Choroid plexus epithelial cell (primary cell): ENCODE results near the gene PCGF3.
A peak's percentile ranks its signal among the peaks of the same experiment; 100 is the strongest.

ENCODE experiments used
- DNase-seq: peaks from one replicate; pipeline ENCODE4 v3.0.0-alpha.2; 2010; ENCODE audit warnings: low read depth
- H3K4me3 ChIP-seq: 2 replicates; pipeline ENCODE4 v1.5.1; 2011; ENCODE audit warnings: low read depth, mild to moderate bottlenecking, control low read depth, low read length, moderate library complexity
- CTCF ChIP-seq: conservative IDR thresholded peaks from 2 replicates; pipeline ENCODE4 v1.5.1; 2011; ENCODE audit warnings: low read depth, mild to moderate bottlenecking, control low read depth, inconsistent platforms, low read length, moderate library complexity

Gene PCGF3

GRCh38 chr4:685679-686412 is 19.8 kb upstream of the PCGF3 start:
- no peak overlapping the region for H3K4me3 ChIP-seq
- no peak for DNase-seq
- TF ChIP-seq CTCF = no peak

GRCh38 chr4:686413-687040 is 19.1 kb upstream of the PCGF3 start:
- H3K4me3 ChIP-seq = no peak overlapping the region
- no peak for DNase-seq

GRCh38 chr4:687048-687970 is 18.3 kb upstream of the PCGF3 start:
- H3K4me3 ChIP-seq = peak overlapping the region; percentile 29
- TF ChIP-seq CTCF = no peak
- peak; percentile 92 for DNase-seq

More at GRCh38 chr4:686413-687040, 19.1 kb upstream of the PCGF3 start:
- no peak for TF ChIP-seq CTCF

GRCh38 chr4:687971-688853 is 17.4 kb upstream of the PCGF3 start:
- peak overlapping the region; percentile 56 for H3K4me3 ChIP-seq
- no peak for DNase-seq
- no peak for TF ChIP-seq CTCF

- DNase-seq = no peak
- peak within 1 kb of the TSS; percentile 56 for H3K4me3 ChIP-seq
- no peak for TF ChIP-seq CTCF
Observed at GRCh38 chr4:688854-689681, 16.6 kb upstream of the PCGF3 start, which contains the start of gene SLC49A3. Gene SLC49A3, minus strand, starts transcription at chr4:689151. Its CDS starts 24 bp downstream, at chr4:689127.
